Ramos (cell line): ENCODE results near the gene MDGA2.
"Not testable (repeated sequence)": the region's sequence is repeated elsewhere in the genome, so short reads cannot be mapped to it uniquely, and the experiment has no call there.

Experiments
- in situ Hi-C: fragments of 300-500 bp; cut with MboI; formaldehyde crosslinking; loops from one replicate; pipeline ENCODE4 v1.14.3; 2022; ENCODE audit warnings: low sequenced_read_pairs; ENCODE audit not compliant: unreplicated experiment

The MDGA2 gene

DNA sequence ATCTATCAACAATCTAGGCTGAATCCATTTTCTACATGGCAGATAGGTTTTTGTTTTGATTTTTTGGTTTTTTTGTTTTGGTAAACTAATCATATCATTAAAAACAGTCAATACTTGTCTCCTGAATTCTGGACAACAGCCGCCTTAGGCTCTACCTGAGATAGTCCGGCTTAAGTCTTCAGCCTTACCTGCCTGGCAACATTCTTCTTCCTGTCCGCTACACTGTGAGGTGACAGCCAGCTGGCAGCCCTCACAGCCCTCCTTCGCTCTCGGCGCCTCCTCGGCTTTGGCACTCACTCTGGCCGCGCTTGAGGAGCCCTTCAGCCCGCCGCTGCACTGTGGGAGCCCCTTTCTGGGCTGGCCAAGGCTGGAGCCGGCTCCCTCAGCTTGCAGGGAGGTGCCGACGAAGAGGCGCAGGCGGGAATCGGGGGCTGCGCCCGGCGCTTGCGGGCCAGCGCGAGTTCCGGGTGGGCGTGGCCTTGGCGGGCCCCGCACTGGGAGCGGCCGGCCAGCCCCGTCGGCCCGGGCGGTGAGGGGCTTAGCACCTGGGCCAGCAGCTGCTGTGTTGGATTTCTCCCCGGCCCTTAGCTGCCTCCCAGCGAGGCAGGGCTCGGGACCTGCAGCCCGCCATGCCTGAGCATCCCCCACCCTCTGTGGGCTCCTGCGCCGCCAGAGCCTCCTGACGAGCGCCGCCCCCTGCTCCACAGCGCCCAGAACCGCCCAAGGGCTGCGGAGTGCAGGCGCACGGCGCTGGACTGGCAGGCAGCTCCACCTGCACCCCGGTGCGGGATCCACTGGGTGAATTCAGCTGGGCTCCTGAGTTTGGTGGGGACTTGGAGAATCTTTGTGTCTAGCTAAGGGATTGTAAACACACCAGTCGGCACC, 49.0 kb downstream of the MDGA2 start:
- in situ Hi-C loops, result no loop called here

- in situ Hi-C loops, result not testable (repeated sequence)
Measured at GRCh38 chr14:47624126-47624525, 51.3 kb downstream of the MDGA2 start.

- in situ Hi-C loops, result no loop called here
Measured at GRCh38 chr14:47619392-47619791, 56.0 kb downstream of the MDGA2 start.

DNA sequence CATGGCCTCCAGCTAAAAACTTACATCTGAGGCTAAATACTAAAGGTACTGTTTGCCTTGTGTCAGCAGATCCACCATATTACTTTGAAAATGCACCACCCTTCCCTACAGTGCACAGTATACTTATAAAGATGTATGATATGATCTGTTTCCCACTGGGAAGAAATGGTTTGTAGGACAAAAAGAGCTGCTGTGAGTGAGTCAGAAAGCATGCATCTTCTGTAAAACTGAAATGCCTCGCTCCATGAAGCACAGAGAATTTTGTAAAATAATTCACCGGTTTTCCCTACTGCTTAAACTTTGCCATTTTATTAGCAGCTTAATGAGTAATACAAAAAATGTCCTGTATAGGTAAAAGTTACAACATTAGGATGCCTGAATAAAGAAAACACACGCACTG, 68.8 kb downstream of the MDGA2 start:
- in situ Hi-C loops, result no loop called here

GRCh38 chr14:47596860-47597259, 78.5 kb downstream of the MDGA2 start:
- in situ Hi-C loops, result no loop called here

DNA sequence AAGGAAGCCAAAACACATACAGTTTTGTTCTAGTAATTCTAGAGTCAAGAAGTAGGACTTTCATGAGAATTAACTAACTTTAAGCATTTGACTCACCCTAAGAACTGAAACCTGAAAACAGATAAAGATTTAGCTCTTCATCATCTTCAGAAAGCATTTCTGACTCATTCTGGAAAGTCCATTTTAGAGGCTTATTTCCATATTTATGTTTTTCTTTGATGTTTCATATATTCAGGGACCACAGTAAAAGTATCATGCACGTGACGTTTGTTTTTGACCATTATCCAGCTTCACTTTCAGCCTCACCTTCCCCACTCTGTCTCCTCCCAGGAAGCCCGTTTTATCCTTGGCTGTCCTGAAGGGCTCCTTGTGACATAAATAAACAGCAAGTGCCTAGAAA, 79.2 kb downstream of the MDGA2 start:
- in situ Hi-C loops, result no loop called here

- in situ Hi-C loops, result no loop called here
Measured at GRCh38 chr14:47595552-47595951, 79.9 kb downstream of the MDGA2 start.

DNA sequence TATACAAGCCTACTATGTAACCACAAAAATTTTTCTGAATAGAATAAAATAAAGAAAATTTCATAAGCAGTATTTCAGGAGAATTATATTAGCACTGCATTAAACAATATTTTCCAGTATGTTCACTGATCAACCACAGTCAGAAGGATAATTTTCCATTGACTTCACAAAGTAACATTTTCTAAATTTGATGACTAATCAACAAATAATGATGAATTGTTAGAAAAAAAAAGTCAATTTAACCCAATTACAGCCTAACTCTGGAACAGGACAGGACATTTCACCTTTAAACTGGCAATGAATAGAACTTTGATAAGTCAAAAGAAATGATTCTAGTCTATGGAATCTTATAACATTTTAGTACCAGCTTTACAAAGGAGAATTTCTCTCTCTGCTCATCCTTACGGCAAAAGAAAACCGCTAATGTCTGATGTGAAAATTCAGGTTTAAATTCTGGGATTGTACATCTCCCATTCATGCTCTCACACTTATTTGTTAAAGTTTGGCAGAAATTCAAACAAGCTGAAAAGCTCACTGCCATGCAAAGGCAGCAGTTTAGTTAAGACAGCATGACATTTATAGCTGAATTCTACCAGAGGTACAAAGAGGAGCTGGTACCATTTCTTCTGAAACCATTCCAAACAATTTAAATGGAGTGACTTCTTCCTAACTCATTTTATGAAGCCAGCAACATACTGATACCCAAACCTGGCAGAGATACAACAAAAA, 84.5 kb downstream of the MDGA2 start:
- in situ Hi-C loops, result no loop called here

DNA sequence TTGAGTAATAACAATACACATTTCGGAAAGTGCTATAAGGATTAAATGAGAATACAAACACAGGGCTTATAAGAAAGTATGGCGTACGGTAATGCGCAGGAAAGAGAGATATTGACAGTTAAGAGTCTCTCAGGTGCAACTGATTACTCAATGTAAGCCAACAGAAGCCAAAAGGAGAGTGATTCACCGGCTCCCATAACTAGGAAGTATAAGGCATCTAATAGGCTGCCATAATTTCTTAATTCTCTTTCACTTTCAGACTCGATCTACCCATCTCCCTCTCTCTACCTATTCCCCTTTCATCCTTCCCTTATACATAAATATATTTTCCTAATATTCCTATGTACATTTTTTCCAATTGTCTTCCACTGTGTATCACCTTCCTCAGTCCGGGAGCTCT, 90.0 kb downstream of the MDGA2 start:
- in situ Hi-C loops, result no loop called here

DNA sequence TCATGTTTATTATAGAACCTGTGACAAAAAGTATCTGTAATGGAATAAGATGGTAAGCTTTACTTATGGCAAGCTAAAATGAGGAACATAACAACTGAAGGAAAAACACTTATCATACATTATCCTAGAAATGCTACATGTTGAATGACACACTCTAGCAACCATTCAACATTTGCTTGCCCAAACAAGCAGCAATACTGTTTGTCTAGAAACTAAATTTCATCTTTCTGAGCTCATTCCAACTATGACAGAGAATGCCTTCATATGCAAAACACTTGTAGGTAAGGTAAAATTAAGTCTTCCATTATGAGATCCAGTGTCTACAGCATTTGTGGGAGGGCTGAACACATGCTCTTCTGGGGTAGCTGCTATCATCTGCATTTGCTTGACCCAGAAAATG, 108.1 kb downstream of the MDGA2 start:
- in situ Hi-C loops, result no loop called here

GRCh38 chr14:47557894-47558293, 117.5 kb downstream of the MDGA2 start:
- in situ Hi-C loops, result no loop called here

- in situ Hi-C loops, result no loop called here
Measured at GRCh38 chr14:47555333-47555732, 120.1 kb downstream of the MDGA2 start.

DNA sequence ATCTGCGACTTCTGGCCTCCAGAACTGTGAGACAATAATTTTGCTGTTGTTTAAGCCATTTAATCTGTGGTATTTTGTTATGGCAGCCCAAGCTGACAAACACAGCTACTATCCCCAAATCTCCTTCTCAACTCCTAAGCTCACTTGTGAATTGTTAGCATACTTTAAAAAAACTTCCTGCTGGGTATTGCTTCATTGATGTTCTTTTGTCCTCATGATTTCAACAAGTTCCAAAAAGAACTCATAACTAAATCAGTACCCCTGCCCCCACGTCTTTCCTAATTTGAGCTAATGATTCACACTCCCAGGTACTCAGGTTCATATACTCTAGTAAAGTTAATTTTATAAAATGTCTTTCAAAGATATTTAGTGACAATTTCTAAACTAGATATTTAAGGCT, 125.5 kb downstream of the MDGA2 start:
- in situ Hi-C loops, result no loop called here

DNA sequence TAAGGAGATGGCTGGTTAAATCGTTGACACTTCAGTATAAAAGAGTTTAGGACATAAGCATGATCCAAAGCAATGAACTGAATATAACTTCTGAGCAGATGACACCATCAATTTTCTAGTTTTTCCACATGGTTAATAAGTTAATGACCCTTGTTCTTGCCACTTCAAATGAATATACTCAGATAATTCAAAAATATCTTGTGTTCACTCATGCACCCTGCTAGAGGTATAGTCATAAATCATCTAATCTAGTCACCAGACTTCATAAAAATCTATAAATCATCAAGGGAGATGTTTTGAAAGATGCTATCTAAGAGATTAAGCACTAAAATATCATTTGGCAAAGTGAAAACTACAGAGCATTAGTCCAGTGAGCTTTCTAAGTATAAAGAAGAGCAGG, 131.9 kb downstream of the MDGA2 start:
- in situ Hi-C loops, result no loop called here

GRCh38 chr14:47541662-47542061, 133.7 kb downstream of the MDGA2 start:
- in situ Hi-C loops, result no loop called here

- in situ Hi-C loops, result no loop called here
Measured at GRCh38 chr14:47539031-47539461, 136.4 kb downstream of the MDGA2 start.

DNA sequence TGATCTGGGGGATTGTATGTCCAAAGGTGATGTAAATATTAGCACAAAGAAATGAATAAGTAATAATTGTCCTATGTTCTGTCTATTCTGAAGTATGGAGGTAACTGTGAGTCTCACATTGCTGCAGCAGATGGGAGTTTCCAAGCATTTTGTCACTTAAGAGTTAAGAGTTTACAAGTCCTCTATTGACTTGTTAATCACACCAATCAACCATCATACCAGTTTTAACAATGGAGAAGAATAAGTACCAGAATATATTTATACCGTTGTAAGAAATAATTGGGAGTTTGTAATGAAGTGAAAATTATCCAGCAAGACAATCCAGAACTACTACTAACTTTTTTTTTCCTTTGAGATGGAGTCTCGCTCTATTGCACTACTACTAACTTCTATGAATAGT, 139.1 kb downstream of the MDGA2 start:
- in situ Hi-C loops, result no loop called here

GRCh38 chr14:47526591-47527244, 148.7 kb downstream of the MDGA2 start:
- in situ Hi-C loops, result no loop called here

GRCh38 chr14:47524524-47524923, 150.9 kb downstream of the MDGA2 start:
- in situ Hi-C loops, result no loop called here

- in situ Hi-C loops, result no loop called here
Measured at GRCh38 chr14:47520382-47520781, 155.0 kb downstream of the MDGA2 start.

GRCh38 chr14:47511829-47512228, 163.6 kb downstream of the MDGA2 start:
- in situ Hi-C loops, result no loop called here
